PC-9 (cell line): ENCODE measurements around the gene TLE3. TPM values are rescaled to one million over a fixed set of nuclear protein-coding genes. Genes with fewer than 3 reads are reported as not detected.
A peak's percentile ranks its signal among the peaks of the same experiment; 100 is the strongest.

Experiments
- BruUV-seq: library from RNA; stranded (reverse); fragments of 400-500 nt; replicated peaks from 2 replicates; lab custom pipeline; 2021; lab: Mats Ljungman, UMichigan
- CTCF ChIA-PET: fragments of 300-600 bp; sonication (Branson Sonifier 250); formaldehyde crosslinking; loops from one replicate; lab custom pipeline; 2022; ENCODE audit warnings: antibody characterized with exemption; lab: Charles Lee
- POLR2A ChIA-PET: fragments of 300-600 bp; sonication (Branson Sonifier 250); formaldehyde crosslinking; loops from one replicate; lab custom pipeline; 2022; ENCODE audit warnings: antibody characterized with exemption; ENCODE audit not compliant: unreplicated experiment; lab: Charles Lee
- DNase-seq, 2 experiments: peaks; one replicate each; pipeline versions ENCODE4 v3.0.0 to v3.0.0-alpha.2; 2015 to 2022; ENCODE audit warnings: mixed read lengths in 1 of 2
- H2AFZ ChIP-seq: fragments of 200-600 bp; sonication (generic); 2 replicates; pipeline ENCODE4 v1.8.1; 2017; ENCODE audit warnings: antibody characterized with exemption
- H3F3A ChIP-seq: fragments of 200-600 bp; sonication (generic); 2 replicates; pipeline ENCODE4 v1.8.1; 2017; ENCODE audit warnings: antibody characterized with exemption, mild to moderate bottlenecking, low read depth; ENCODE audit not compliant: insufficient read depth
- H3K27ac ChIP-seq: fragments of 200-600 bp; sonication (generic); 2 replicates; pipeline ENCODE4 v1.6.1; 2016; ENCODE audit warnings: mixed run types
- H3K27me3 ChIP-seq: fragments of 200-600 bp; sonication (generic); 2 replicates; pipeline ENCODE4 v1.6.1; 2016; ENCODE audit warnings: low read depth, mixed run types; ENCODE audit not compliant: insufficient read depth
- H3K36me3 ChIP-seq: fragments of 200-600 bp; sonication (generic); 2 replicates; pipeline ENCODE4 v1.6.1; 2016; ENCODE audit warnings: low read depth, mixed run types
- H3K4me1 ChIP-seq: fragments of 200-600 bp; sonication (generic); replicated peaks from 2 replicates; pipeline ENCODE4 v1.6.1; 2016; ENCODE audit warnings: mixed run types; ENCODE audit not compliant: insufficient read depth
- H3K4me2 ChIP-seq: fragments of 200-600 bp; sonication (generic); 2 replicates; pipeline ENCODE4 v1.6.1; 2017; ENCODE audit warnings: mixed run types
- H3K4me3 ChIP-seq: fragments of 200-600 bp; sonication (generic); 2 replicates; pipeline ENCODE4 v1.6.1; 2016; ENCODE audit warnings: mixed run types
- H3K79me2 ChIP-seq: fragments of 200-600 bp; sonication (generic); 2 replicates; pipeline ENCODE4 v1.6.1; 2017; ENCODE audit warnings: low read depth, mixed run types
- H3K9me2 ChIP-seq: fragments of 200-600 bp; sonication (generic); 2 replicates; pipeline ENCODE4 v1.8.1; 2017; ENCODE audit warnings: mild to moderate bottlenecking; ENCODE audit not compliant: insufficient read depth
- H3K9me3 ChIP-seq: fragments of 200-600 bp; sonication (generic); 2 replicates; pipeline ENCODE4 v1.8.1; 2016; ENCODE audit warnings: low read depth; ENCODE audit not compliant: insufficient read depth
- H4K20me1 ChIP-seq: fragments of 200-600 bp; sonication (generic); 2 replicates; pipeline ENCODE4 v1.8.1; 2017; ENCODE audit not compliant: insufficient read depth
- CTCF ChIP-seq: fragments of 200-600 bp; sonication (generic); conservative IDR thresholded peaks from 2 replicates; pipeline ENCODE4 v1.6.1; 2017; ENCODE audit warnings: mixed run types, antibody characterized with exemption, mild to moderate bottlenecking, moderate library complexity
- EZH2 ChIP-seq: fragments of 200-600 bp; sonication (generic); IDR thresholded peaks from 2 replicates; pipeline ENCODE4 v1.8.0; 2017; ENCODE audit warnings: antibody characterized with exemption, low read depth
- intact Hi-C: fragments of 100-400 bp; cut with micrococcal nuclease; formaldehyde crosslinking; loops from one replicate; pipeline ENCODE4 v1.10.0; 2022; ENCODE audit not compliant: unreplicated experiment
- total RNA-seq: library from RNA; stranded (reverse); gene quantifications from 2 replicates; pipeline ENCODE4 v1.2.3, GENCODE V29; 2021

TLE3 gene
- total RNA-seq, 1 experiment from 2014 or later, result 51.3 TPM

- no TSS peak for BruUV-seq
- no peaks in the 10 kb centered on the region for H4K20me1 ChIP-seq
- no peak overlapping the region for H3K27ac ChIP-seq
- H3F3A ChIP-seq, result peaks cover 9% of the 10 kb centered on the region; the same call in 1 of the 2 replicates
- TF ChIP-seq CTCF (no peak), EZH2 (no peak)
- H3K4me2 ChIP-seq, result no peak overlapping the region
- H3K27me3 ChIP-seq, result no peaks in the 10 kb centered on the region
- H3K4me3 ChIP-seq, result no peak overlapping the region
- H3K36me3 ChIP-seq, result no peaks in the 10 kb centered on the region
- CTCF ChIA-PET, result interaction anchor here (0.6 kb wide), 1 partner anchor 31 kb away, joined by 6 read pairs; no protein-coding TSS in a partner anchor
- intact Hi-C loops, result no loop called here
- no peaks in the 10 kb centered on the region for H3K9me2 ChIP-seq
- no peaks in the 10 kb centered on the region for H3K9me3 ChIP-seq
- no peak overlapping the region for H2AFZ ChIP-seq
- no peaks in the 10 kb centered on the region for H3K79me2 ChIP-seq
- POLR2A ChIA-PET, result interaction anchor here (0.6 kb wide), 1 partner anchor 581 kb away, joined by 3 read pairs; no protein-coding TSS in a partner anchor
- DNase-seq, result no peak
- H3K4me1 ChIP-seq, result peaks cover 15% of the 10 kb centered on the region
These were observed 34.4 kb upstream of the TLE3 start for GRCh38 chr15:70132139-70132538.

GRCh38 chr15:70128414-70129140 is 30.9 kb upstream of the TLE3 start:
- no peaks in the 10 kb centered on the region for H3K9me2 ChIP-seq
- no peak for DNase-seq
- BruUV-seq, result no TSS peak
- no peak overlapping the region for H3K4me3 ChIP-seq
- no peaks in the 10 kb centered on the region for H3K79me2 ChIP-seq
- H3K4me1 ChIP-seq, result peaks cover 22% of the 10 kb centered on the region
- peaks cover 16% of the 10 kb centered on the region; the same call in 1 of the 2 replicates for H3F3A ChIP-seq
- H3K27me3 ChIP-seq, result no peaks in the 10 kb centered on the region
- H2AFZ ChIP-seq, result no peak overlapping the region
- TF ChIP-seq CTCF (no peak), EZH2 (no peak)
- H3K9me3 ChIP-seq, result no peaks in the 10 kb centered on the region
- ChIA-PET POLR2A (interaction anchor here (0.6 kb wide), 1 partner anchor 689 kb away, joined by 3 read pairs; no protein-coding TSS in a partner anchor), CTCF (no interaction called here)
- intact Hi-C loops, result no loop called here
- peak overlapping the region; percentile 54 for H3K4me2 ChIP-seq
- peak overlapping the region; percentile 78 for H3K27ac ChIP-seq
- H3K36me3 ChIP-seq, result no peaks in the 10 kb centered on the region
- H4K20me1 ChIP-seq, result no peaks in the 10 kb centered on the region

GRCh38 chr15:70127770-70128413 is 30.2 kb upstream of the TLE3 start:
- Histone ChIP-seq H3K9me3 (no peaks in the 10 kb centered on the region), H3K36me3 (no peaks in the 10 kb centered on the region), H3K4me1 (peaks cover 22% of the 10 kb centered on the region), H3K27me3 (no peaks in the 10 kb centered on the region), H4K20me1 (no peaks in the 10 kb centered on the region), H3K4me2 (peak overlapping the region; percentile 54), H2AFZ (no peak overlapping the region), H3K4me3 (no peak overlapping the region), H3K79me2 (no peaks in the 10 kb centered on the region), H3K27ac (peak overlapping the region; percentile 78), H3F3A (peaks cover 16% of the 10 kb centered on the region; the same call in 1 of the 2 replicates), H3K9me2 (no peaks in the 10 kb centered on the region)
- TF ChIP-seq EZH2, result no peak
- TF ChIP-seq CTCF, result no peak
- no TSS peak for BruUV-seq
- CTCF ChIA-PET, result interaction anchor here (0.6 kb wide), 1 partner anchor 330 kb away, joined by 4 read pairs; no protein-coding TSS in a partner anchor
- intact Hi-C loops, result no loop called here
- DNase-seq, result no peak
- POLR2A ChIA-PET, result interaction anchor here (0.5 kb wide), 1 partner anchor 68 kb away, joined by 3 read pairs; no protein-coding TSS in a partner anchor
